HT1080 (cell line): ENCODE results near the gene NOL9. TPM values are rescaled to one million over a fixed set of nuclear protein-coding genes. Genes with fewer than 3 reads are reported as not detected.

Experiments used
- DNase-seq: peaks from one replicate; pipeline ENCODE4 v3.0.0-alpha.2; 2015; ENCODE audit warnings: low read depth
- total RNA-seq: library from RNA; depleted of rRNA; stranded (reverse); fragments of >200 nt; shearing (Covaris generic); gene quantifications from 2 replicates; pipeline ENCODE4 v1.2.3, GENCODE V29; 2014

Gene NOL9
- total RNA-seq, 1 experiment from 2014 or later = 44.3 TPM

GRCh38 chr1:6491081-6491449 is 63.2 kb downstream of the NOL9 start:
- DNase-seq = no peak

- peak; percentile 78 for DNase-seq
These were observed 63.9 kb downstream of the NOL9 start for GRCh38 chr1:6490181-6491080.

GRCh38 chr1:6489799-6490180 is 64.5 kb downstream of the NOL9 start:
- DNase-seq = peak; percentile 73

- DNase-seq = no peak
These were observed 64.9 kb downstream of the NOL9 start for GRCh38 chr1:6489383-6489765.

- DNase-seq = no peak
These were observed 65.5 kb downstream of the NOL9 start for GRCh38 chr1:6488602-6489382.

DNA sequence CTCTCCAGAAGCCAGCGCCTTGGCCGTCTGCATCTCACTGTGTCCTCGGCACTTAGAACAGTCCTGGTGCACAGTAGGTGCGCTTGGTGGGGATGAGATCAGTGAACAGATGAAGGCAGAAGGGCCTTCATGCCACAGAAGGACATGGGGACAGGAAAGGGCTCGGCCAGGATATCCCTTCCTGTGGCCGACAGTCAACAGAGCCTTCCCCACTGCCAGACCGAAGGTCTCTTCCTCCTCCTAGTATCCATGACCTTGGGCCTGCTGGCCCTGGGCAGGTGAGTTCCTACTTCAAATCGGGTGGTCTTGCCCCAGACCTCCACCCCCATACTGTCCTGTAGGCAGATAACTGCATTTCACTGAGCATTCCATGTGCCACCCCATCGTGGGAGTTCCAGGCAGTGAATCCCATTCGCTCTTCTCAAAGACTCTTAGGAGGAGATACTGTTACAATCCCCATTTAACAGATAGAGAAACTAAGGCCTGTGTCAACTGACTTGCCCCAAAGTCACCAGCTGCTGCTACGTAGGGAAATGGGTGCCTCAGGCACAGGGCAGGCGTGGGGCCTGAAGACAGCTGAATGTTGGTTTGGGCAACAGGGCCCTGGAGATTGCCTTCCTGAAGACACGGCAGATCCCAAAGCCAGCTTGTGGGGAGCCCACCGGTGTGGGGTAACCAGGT is 66.4 kb downstream of the NOL9 start:
- DNase-seq = no peak

- DNase-seq = peak; percentile 69
These were observed 67.8 kb downstream of the NOL9 start for GRCh38 chr1:6486433-6487011.

DNA sequence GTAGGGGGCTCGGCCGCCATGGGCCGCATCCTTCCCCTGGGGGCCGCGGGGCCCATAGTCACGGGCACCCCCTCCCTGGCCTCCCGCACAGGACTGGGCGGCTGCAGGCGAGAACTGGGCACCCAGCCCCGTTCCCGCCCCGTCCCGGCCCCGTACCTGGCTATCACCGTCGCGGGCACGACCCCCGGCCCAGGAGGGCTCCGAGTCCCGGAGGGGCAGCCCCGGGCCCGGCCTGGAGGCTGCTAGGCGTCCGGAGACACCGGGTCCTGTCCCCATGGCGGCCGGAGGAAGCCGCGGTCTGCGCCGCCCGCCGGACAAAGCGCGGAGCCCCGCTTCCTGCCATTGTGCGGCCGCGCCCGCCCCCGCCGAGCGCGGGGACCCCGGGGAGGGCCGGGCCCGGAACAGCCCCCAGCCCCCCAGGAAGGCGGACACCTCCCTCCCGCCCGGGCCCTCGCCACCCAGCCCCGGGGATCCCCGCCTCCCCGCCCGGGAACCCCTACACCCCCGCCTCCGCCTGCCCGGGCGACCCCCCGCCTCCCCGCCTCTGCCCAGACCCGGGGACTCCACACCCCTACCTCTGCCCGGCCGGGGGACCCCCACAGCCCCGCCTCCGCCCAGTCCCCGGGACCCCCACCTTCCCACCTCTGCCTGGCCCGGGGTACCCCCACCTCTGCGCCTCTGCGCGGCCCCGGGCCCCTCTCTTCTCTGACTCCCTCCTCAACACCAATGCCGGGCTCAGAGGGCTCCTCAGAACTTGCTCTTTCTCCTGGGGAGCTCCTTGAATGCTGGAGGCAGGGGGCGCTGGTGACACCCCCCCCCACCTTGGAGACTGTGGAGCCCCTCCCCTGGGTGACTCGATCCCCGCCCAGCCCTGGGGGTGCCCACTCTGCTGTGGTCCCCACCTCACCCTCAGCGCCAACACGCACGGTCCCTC is 68.9 kb downstream of the NOL9 start:
- no peak for DNase-seq

DNA sequence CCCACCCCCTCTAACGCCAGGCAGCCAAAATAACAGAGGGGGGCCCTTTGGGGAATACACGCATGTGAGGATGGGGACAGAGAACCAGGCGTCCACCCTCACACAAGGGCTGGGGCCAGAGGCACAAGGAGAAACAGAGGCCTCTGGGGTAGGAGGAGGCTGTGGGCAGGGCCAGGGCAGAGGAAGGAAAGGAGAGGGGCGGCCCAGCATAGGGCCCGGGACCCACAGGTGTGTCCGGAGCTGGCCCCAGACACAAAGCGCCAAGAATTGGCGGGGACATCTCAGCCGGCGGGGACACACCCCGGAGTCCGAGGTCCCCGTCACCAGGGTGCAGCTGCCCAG is 69.5 kb downstream of the NOL9 start:
- no peak for DNase-seq

DNA sequence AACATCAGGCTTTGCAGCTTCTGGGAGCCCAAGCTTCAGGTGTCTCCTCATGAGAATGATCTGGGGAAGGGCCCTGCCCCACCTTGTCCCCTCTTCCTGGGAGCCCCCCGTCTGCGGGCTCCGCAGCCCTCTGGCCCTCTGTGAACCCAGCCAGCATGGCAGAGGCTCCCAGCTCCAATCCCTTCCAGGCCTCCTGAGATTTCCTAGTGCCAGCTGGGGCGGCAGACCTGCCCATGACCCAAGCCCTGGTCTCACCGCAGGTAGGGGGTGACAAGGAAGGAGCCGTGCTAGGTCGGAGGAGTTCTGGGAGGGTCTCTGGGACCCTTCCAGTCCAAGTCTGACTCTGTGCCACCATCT is 70.6 kb downstream of the NOL9 start:
- DNase-seq = no peak

- DNase-seq = no peak
These were observed 71.1 kb downstream of the NOL9 start for GRCh38 chr1:6483017-6483760.

DNA sequence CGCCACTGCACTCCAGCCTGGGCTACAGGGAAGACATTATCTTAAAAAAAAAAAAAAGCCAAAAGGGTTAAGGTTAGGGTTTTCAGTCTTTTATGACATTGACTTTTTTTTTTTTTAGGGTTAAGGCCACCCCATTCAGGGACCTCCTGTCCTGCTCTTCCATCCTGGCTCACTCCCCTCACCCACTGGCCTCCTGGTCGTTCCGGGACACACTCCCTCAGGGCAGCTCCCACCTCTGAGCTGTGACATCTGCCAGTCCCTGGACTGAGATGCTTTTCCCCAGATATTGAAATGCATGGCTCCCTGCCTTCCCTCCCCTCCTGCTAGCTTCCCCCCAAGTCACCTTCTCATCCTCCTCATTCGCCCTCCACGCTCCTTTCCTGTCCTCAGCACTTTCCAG is 72.5 kb downstream of the NOL9 start:
- no peak for DNase-seq

DNA sequence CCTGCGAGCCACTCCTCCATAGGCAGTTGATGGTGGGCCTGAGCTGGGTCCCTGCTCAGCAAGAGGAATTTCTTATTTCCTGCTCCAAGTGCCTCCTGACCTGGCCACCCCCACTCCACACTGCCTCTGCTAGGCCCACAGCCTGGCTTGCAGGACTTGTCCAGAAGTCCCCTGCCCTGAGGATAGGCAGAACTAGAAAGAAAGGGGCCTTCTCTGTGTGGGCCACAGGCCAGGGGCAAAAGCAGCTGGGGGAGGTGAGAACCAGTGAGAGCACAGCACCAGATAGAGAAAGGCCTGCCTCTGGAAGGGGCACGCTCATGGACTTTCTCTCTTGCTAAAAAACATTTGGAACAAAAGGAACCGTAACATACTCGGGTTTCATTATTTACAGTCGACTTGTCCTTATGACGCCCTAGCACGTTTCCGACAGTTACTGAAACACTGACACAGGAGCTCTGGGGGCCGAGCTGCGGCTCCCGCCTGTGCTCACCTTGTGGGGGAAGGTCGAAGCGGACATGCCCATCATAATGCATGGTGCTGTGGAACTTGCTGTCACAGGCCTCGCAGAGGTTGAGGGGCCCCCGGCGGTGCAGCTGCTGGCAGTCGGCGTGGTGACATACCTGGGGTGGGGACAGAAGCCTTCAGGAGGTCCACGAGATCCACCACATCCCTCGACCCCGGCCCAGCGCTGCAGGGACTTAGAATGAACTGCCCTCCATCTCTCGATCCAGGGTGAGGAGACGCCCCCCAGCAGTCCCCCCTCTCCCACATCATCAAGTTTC is 77.1 kb downstream of the NOL9 start:
- DNase-seq = no peak

DNA sequence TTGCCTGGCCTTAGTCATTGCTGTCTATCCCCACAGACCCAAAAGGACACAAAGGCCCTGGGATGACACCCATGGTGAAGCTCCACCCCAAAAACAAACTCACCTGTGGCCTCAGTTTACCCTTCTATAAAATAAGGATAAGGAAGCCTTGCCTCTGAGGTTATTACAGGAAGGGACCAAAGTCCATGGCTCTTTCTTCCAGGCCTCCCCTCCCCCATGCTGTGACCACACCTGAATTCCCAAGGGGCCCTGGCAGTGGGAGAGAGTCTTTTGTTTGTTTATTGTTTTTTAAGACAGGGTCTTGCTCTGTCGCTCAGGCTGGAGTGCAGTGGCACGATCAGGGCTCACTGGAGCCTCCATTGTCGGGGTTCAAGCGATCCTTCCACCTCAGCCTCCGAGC is 77.8 kb downstream of the NOL9 start:
- no peak for DNase-seq

DNA sequence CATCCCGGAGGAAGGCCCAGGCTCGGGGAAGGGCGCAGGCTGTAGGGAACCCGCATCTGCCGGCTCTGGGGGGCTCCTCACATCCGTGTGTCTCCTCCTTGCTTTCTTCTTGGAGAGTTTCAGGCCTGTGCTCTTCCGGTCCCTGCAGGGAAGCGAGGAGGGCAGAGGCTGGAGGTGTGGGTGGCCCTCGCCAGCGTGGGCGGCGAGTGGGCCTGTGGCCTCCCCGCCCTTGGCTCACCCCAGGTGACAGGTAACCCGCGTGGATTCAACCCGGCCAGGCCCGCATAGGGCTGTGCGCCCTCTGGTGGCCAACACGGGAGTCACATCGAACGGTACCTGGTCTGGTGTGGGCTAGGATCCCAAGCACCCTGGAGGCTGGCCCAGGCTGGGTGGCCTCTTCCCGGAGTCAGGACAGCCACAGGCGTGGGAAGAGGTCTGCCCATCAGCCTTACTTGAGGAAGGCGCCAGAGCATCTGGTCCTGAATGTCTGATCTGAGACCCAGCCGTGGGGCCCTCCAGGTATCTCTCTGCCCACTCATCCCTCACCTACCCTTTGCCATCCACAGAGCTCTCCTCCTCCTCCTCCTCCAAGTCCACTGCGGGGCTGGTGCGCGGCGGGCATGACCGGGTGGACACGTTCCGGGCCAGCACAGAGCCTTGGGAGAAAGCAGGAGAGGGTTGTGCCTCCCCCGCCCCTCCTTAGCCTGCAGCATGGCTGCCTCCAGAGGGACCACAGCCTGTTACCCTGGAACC is 78.8 kb downstream of the NOL9 start:
- DNase-seq = no peak

GRCh38 chr1:6474815-6475282 is 79.5 kb downstream of the NOL9 start:
- DNase-seq = no peak

DNA sequence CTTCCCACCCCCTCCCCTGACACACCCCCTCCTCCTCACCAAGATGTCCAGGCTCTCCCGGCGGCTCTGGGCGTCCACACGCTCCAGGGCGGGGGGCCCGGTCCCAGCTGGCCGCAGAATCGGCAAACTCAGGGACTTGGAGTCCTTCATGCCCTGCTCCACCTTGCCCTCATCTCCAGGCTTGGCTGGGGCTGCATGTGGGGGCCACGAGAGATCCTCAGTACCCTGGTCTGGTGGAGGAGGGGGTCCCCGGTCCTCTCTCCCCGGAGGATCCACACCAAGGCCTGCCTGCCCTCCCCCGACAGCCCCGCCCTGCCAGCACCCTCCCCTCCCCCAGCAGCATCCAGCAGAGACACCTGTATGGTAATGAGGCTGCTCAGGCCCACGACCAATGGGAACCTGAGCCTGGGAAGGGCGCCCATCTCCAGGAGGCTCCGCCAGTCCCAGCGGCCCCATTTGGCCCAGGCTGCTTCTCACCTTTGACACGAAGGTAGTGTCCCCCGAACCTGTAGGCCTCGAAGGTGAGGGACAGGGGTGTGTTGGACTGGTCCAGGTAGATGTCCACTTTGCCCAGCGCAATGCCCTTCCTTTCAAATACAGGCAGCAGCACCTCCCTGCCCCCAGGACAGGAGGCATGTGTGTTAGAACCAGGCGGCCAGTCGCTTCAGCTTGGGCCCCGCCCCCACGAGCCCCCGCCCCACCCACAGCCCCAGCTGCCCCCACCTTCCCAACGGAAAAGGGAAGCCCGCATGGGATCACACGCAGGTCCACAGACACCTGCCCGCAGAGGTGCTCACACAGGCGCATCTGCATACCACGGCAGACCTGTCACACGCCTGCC is 80.1 kb downstream of the NOL9 start:
- DNase-seq = no peak

- DNase-seq = no peak
These were observed 81.2 kb downstream of the NOL9 start for GRCh38 chr1:6473156-6473555.
